Activated CD8-positive, alpha-beta memory T cell treated with anti-CD3 and anti-CD28 coated beads, Interleukin-2, amount 50 U/mL, for 1 hour (primary cell): ENCODE measurements around the gene DCXR.

ENCODE experiments used
- DNase-seq: peaks from one replicate; pipeline ENCODE4 v3.0.0-alpha.2; 2020; ENCODE audit errors: extremely low read depth

DCXR gene

GRCh38 chr17:82072827-82073226 lies 35.3 kb upstream of the DCXR start:
- DNase-seq, result no peak

GRCh38 chr17:82070611-82071010 lies 33.1 kb upstream of the DCXR start:
- no peak for DNase-seq

- no peak for DNase-seq
Observed at GRCh38 chr17:82065638-82066303, 28.3 kb upstream of the DCXR start, which contains the start of gene DUS1L. TSS of gene DUS1L (minus strand) at chr17:82065804. CDS start at chr17:82065059, 745 bp downstream.

- no peak for DNase-seq
Observed at GRCh38 chr17:82065193-82065637, 27.7 kb upstream of the DCXR start.

GRCh38 chr17:82064433-82065192 lies 27.1 kb upstream of the DCXR start:
- DNase-seq, result no peak

- no peak for DNase-seq
Observed at GRCh38 chr17:82063424-82064415, 26.2 kb upstream of the DCXR start.

- no peak for DNase-seq
Observed at GRCh38 chr17:82062984-82063368, 25.5 kb upstream of the DCXR start.

GRCh38 chr17:82062076-82062983 lies 24.8 kb upstream of the DCXR start:
- no peak for DNase-seq

- no peak for DNase-seq
Observed at GRCh38 chr17:82061047-82061925, 23.8 kb upstream of the DCXR start.

GRCh38 chr17:82060614-82061013 lies 23.1 kb upstream of the DCXR start:
- DNase-seq, result no peak

- DNase-seq, result no peak
Observed at GRCh38 chr17:82060001-82060380, 22.5 kb upstream of the DCXR start.

- no peak for DNase-seq
Observed at GRCh38 chr17:82059272-82060000, 21.9 kb upstream of the DCXR start.

- DNase-seq, result no peak
Observed at GRCh38 chr17:82058855-82059249, 21.4 kb upstream of the DCXR start.

GRCh38 chr17:82058230-82058854 lies 20.8 kb upstream of the DCXR start:
- DNase-seq, result no peak

- no peak for DNase-seq
Observed at GRCh38 chr17:82056729-82057621, 19.5 kb upstream of the DCXR start.

- no peak for DNase-seq
Observed at GRCh38 chr17:82055965-82056728, 18.6 kb upstream of the DCXR start.
